ENCODE measurements around the gene CAMSAP3. TPM values are rescaled to one million over a fixed set of nuclear protein-coding genes. Genes with fewer than 3 reads are reported as not detected.
A peak's percentile ranks its signal among the peaks of the same experiment; 100 is the strongest.

CAMSAP3 gene
- total and polyA plus RNA-seq, 8 donors, result 10.5 to 22.3 (median 15.8) TPM

DNA sequence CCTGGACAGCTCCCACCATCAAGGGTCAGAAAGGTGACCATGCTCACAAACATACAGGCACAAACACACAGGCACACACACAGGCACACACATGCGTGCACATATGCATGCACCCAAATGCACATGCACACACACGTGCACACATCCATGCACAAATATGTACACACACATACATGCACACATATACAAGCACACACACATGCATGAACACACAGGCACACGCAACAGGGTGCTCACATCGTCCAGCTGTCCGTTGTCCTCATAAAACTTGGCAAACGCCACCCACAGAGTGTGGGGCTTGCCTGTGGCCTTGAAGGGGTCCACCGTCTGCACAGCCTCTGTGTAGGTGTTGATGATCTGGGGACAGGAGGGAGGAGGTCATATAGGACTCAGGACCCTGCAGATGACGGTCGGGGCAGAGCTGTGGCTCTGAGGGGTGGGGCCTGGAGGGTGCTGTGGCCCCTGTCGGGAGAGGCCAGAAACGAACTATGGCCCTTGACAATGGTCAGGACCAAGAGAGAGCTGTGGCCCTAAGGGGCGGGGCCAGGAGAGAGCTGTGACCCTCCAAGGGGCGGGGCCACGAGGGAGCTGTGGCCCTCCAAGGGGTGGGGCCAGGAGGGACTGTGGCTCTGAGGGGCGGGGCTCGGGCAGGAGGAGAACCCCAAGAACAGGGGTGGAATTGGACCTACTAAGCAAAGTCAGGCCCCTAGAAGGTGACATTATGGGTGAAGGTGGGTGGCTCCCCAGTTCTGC lies 27.4 kb downstream of the CAMSAP3 start:
- Histone ChIP-seq H3K27ac (no peak overlapping the region), H3K9me3 (no peaks in the 10 kb centered on the region), H3K4me1 (peaks cover 0 to 22% of the 10 kb centered on the region in 2 donors), H3K36me3 (peaks cover 0 to 93% of the 10 kb centered on the region in 2 donors), H3K4me3 (no peak overlapping the region), H3K27me3 (no peaks in the 10 kb centered on the region)
- ATAC-seq (no peak), DNase-seq (no peak)
- TF ChIP-seq, protein P1, sequence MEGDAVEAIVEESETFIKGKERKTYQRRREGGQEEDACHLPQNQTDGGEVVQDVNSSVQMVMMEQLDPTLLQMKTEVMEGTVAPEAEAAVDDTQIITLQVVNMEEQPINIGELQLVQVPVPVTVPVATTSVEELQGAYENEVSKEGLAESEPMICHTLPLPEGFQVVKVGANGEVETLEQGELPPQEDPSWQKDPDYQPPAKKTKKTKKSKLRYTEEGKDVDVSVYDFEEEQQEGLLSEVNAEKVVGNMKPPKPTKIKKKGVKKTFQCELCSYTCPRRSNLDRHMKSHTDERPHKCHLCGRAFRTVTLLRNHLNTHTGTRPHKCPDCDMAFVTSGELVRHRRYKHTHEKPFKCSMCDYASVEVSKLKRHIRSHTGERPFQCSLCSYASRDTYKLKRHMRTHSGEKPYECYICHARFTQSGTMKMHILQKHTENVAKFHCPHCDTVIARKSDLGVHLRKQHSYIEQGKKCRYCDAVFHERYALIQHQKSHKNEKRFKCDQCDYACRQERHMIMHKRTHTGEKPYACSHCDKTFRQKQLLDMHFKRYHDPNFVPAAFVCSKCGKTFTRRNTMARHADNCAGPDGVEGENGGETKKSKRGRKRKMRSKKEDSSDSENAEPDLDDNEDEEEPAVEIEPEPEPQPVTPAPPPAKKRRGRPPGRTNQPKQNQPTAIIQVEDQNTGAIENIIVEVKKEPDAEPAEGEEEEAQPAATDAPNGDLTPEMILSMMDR (IDR thresholded peaks at IDR 0.05), result no peak
- intact Hi-C loops (cut with DNase I), result no loop called here

DNA sequence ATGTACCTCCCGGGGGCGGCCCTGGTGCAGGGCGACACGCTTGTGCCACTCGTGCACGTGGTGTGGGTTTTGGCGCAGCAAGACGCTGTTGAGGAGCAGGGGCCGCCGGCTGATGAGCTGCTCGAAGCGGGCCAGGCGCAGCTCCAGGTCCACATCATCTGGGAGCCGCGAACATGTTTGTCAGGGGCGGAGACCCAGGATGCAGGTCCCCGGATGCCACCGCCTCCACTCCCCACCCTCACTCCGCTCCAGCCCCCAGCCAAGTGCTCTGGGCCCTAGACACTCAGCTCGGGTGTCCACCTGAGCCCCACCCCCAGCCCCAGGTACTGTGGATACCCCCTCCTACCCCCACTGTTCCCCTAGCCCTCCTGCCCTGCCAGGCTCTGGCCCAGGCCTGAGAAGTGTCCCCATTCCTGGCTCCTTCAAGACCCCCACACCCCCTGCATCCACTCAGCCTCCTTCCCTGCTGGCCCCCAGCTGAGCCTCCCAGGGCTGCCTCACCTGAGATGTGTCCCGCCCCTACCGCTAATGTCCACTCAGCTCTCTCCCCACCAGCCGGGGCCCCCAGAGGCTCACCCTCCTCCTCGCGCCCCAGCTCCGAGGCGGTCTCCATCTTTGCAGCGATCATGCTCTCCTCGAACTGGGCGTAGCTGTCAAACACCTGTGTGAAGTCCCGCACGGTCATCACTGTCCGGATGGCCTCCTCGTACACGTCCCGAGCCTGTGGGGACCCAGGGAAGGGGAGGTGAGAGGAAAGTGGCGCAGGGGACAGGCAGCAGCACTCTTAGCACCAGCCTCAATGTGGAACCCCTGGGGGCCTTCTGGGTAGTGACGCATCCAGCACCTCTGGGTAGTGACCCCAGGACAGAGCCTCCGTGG lies 28.3 kb downstream of the CAMSAP3 start:
- TF ChIP-seq, protein P1 (IDR thresholded peaks at IDR 0.05), result no peak
- Histone ChIP-seq H3K9me3 (no peaks in the 10 kb centered on the region), H3K36me3 (peaks cover 0 to 85% of the 10 kb centered on the region in 2 donors), H3K4me1 (peaks cover 8 to 22% of the 10 kb centered on the region in 2 donors), H3K27ac (no peak overlapping the region), H3K27me3 (no peaks in the 10 kb centered on the region), H3K4me3 (no peak overlapping the region)
- intact Hi-C loops (cut with DNase I), result no loop called here
- DNase-seq (peak in 1 of 4 donors; percentile 70), ATAC-seq (no peak)

DNA sequence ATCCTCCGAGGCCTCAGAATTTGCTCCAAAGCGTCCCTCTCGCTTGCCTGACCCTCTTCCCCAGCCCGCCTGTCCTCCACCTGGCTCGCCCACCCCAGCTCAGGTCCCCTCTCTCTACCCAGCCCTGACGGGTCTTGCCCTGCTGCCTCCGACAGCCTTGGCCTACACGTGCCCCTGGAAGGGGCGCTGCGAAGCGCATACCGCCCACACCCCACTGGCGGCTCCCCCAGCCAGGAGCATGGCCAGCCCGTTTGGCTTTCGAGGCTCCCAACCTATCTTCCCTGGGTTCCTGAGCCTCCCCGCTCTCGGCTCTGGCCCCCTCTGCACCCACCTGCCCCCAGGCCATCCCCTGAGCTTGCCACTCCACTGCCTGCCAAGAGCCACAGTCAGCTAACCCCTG lies 29.1 kb downstream of the CAMSAP3 start:
- Histone ChIP-seq H3K36me3 (peaks cover 0 to 76% of the 10 kb centered on the region in 2 donors), H3K27ac (no peak overlapping the region), H3K4me1 (peaks cover 8 to 21% of the 10 kb centered on the region in 2 donors), H3K9me3 (no peaks in the 10 kb centered on the region), H3K27me3 (no peaks in the 10 kb centered on the region), H3K4me3 (no peak overlapping the region)
- TF ChIP-seq, protein P1 (IDR thresholded peaks at IDR 0.05), result no peak
- peak in 1 of 4 donors; percentile 58 for DNase-seq
- ATAC-seq, result no peak
- intact Hi-C loops (cut with DNase I), result no loop called here

DNA sequence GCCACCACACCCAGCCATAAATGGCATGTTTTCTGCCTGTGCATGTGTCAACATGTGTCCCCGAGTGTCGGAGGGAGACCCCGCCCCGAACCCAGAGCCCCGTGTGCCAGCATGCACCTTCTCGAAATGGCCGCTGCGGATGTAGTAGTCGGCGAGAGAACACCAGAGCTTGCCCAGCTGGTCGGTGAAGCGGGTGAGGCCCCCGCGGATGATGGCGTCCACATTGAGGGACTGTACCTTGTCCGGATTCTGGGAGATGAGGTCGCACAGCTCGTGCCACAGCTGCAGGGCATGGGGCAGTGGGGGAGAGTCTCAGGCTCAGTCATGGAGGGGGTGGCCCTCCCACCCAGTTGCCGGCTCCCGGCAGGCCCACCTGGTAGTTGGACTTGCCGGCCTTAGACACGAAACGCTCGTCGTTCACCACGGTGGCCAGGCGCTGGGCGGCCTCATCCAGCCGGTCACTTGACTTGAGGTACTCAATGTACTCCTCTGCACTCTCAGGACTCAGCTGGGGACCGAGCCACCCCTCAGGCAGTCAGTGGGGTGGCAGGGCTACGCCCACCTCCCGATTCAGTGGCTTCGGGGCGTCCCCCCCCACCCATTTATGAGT lies 30.2 kb downstream of the CAMSAP3 start:
- Histone ChIP-seq H3K27ac (no peak overlapping the region), H3K27me3 (no peaks in the 10 kb centered on the region), H3K4me3 (no peak overlapping the region), H3K4me1 (peaks cover 14 to 23% of the 10 kb centered on the region in 2 donors), H3K9me3 (no peaks in the 10 kb centered on the region), H3K36me3 (peaks cover 0 to 66% of the 10 kb centered on the region in 2 donors)
- no peak for ATAC-seq
- peak in 1 of 4 donors; percentile 75 for DNase-seq
- TF ChIP-seq, protein P1 (IDR thresholded peaks at IDR 0.05), result no peak
- intact Hi-C loops (cut with DNase I), result no loop called here

Measured in left lung (tissue), 10 donors.